Measurements from ENCODE around the gene C1QC. TPM values are rescaled to one million over a fixed set of nuclear protein-coding genes. Genes with fewer than 3 reads are reported as not detected.

C1QC gene
- total RNA-seq, 1 donor from 2014 or later: 800 TPM

DNA sequence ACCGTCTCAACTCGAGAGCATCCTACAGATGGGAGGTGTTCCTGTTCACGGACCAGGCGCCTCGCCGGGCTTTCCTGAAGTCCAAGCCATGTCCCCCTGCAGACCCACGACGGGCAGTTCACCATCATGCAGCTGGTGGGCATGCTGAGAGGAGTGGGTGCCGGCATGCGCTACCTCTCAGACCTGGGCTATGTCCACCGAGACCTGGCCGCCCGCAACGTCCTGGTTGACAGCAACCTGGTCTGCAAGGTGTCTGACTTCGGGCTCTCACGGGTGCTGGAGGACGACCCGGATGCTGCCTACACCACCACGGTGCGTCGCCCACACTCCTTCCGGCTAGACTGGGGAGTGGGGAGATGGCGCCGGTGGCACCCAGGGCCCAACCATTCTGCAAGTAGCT lies 44.7 kb upstream of the C1QC start:
- no peak for ATAC-seq
- peak; percentile 36 for DNase-seq
- H3K36me3 ChIP-seq: no peaks in the 10 kb centered on the region
- H3K27ac ChIP-seq: no peak overlapping the region
- H3K9me3 ChIP-seq: no peaks in the 10 kb centered on the region
- no peaks in the 10 kb centered on the region for H3K4me1 ChIP-seq
- no peak overlapping the region for H3K4me3 ChIP-seq
- intact Hi-C loops (cut with DNase I): no loop called here
- peaks cover 33% of the 10 kb centered on the region for H3K27me3 ChIP-seq (ENCODE audit: low read depth)
- TF ChIP-seq CTCF (IDR thresholded peaks at IDR 0.05): no peak

DNA sequence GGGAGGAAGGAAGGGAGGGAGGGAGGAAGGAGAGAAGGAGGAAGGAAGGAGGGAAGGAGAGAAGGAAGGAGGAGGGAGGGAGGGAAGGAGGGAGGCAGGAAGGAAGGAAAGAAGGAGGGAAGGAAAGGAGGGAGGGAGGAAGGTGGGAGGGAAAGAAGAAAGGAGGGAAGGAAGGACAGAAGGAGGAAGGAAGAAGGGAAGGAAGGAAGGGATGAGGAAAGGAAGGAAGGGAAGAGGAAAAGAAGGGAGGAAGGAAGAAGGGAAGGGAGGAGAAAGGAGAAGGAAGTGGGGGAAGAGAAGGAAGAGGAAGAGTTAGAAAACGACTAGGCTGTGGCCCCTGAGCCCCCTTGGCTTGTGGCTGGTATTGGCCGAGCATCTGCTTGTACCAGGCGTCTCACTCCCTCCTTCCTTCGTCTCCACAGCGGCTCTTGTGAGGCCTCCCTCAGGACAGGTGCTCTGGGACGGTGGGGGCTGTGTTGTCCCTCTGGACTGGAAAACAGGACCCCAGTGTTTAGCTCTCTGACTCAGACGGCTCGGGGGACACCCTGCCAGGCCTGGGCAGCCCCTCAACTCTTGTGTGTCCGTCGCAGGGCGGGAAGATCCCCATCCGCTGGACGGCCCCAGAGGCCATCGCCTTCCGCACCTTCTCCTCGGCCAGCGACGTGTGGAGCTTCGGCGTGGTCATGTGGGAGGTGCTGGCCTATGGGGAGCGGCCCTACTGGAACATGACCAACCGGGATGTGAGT lies 43.2 kb upstream of the C1QC start:
- H3K4me1 ChIP-seq: no peaks in the 10 kb centered on the region
- no peak overlapping the region for H3K27ac ChIP-seq
- H3K36me3 ChIP-seq: no peaks in the 10 kb centered on the region
- ATAC-seq (no peak), DNase-seq (no peak)
- peaks cover 39% of the 10 kb centered on the region for H3K27me3 ChIP-seq (ENCODE audit: low read depth)
- H3K9me3 ChIP-seq: no peaks in the 10 kb centered on the region
- intact Hi-C loops (cut with DNase I): no loop called here
- no peak for TF ChIP-seq CTCF (IDR thresholded peaks at IDR 0.05)
- no peak overlapping the region for H3K4me3 ChIP-seq

GRCh38 chr1:22600817-22601605 lies 42.4 kb upstream of the C1QC start:
- TF ChIP-seq CTCF (IDR thresholded peaks at IDR 0.05): no peak
- Histone ChIP-seq H3K36me3 (no peaks in the 10 kb centered on the region), H3K27ac (no peak overlapping the region), H3K4me3 (no peak overlapping the region), H3K27me3 (ENCODE audit: low read depth) (peaks cover 38% of the 10 kb centered on the region), H3K9me3 (no peaks in the 10 kb centered on the region), H3K4me1 (no peaks in the 10 kb centered on the region)
- intact Hi-C loops (cut with DNase I): no loop called here
- DNase-seq (no peak), ATAC-seq (peak; percentile 9 to 27)

DNA sequence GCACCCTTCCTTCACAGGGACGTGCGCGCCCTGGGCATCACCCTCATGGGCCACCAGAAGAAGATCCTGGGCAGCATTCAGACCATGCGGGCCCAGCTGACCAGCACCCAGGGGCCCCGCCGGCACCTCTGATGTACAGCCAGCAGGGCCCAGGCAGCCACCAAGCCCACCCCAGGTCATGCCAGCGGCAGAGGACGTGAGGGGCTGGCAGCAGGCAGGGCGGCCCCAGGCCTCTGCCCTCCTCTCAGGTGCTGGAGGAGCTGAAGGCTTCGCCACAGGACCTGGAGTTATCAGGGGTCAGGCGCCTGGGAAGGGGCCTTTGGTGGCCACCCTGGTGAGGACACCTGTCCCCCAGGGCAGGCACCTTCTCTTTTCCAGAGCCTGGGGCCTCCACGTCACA lies 41.8 kb upstream of the C1QC start:
- Histone ChIP-seq H3K27me3 (ENCODE audit: low read depth) (peaks cover 38% of the 10 kb centered on the region), H3K4me3 (no peak overlapping the region)

More for the DNA sequence above, 41.8 kb upstream of the C1QC start:
- ATAC-seq (no peak), DNase-seq (no peak)
- Histone ChIP-seq H3K4me1 (no peaks in the 10 kb centered on the region), H3K36me3 (no peaks in the 10 kb centered on the region), H3K9me3 (no peaks in the 10 kb centered on the region), H3K27ac (no peak overlapping the region)
- TF ChIP-seq CTCF (IDR thresholded peaks at IDR 0.05): no peak
- intact Hi-C loops (cut with DNase I): no loop called here
